Psoas muscle (tissue), 8 donors: Measurements from ENCODE around the gene LRRC26. TPM values are rescaled to one million over a fixed set of nuclear protein-coding genes. Genes with fewer than 3 reads are reported as not detected.
"Not testable (repeated sequence)": the region's sequence is repeated elsewhere in the genome, so short reads cannot be mapped to it uniquely, and the experiment has no call there.

Experiments
- ATAC-seq, 4 donors: fragments of 200-7000 bp; cut with Tn5 transposase; one replicate each; pipeline ENCODE4 v1.9.1; 2020; ENCODE audit warnings: moderate library complexity in 3 of 4, mild to moderate bottlenecking in 2 of 4
- DNase-seq, 2 donors: peaks; one replicate each; pipeline ENCODE4 v3.0.0-alpha.2; 2020
- H3K27ac ChIP-seq: fragments of 200-600 bp; one replicate; pipeline ENCODE4 v1.8.0; 2022
- H3K27me3 ChIP-seq, 3 donors: fragments of 200-600 bp in 1 of 3; one replicate each; pipeline versions ENCODE4 v1.6.1 to v1.8.0; 2013 to 2022; ENCODE audit warnings: low read length in 2 of 3, mild to moderate bottlenecking in 2 of 3, moderate library complexity in 1 of 3; ENCODE audit not compliant: insufficient read depth in 3 of 3
- H3K36me3 ChIP-seq, 2 donors: fragments of 200-600 bp in 1 of 2; one replicate each; pipeline versions ENCODE4 v1.6.1 to v1.8.0; 2013 to 2022; ENCODE audit warnings: low read depth in 1 of 2, mild to moderate bottlenecking in 1 of 2, moderate library complexity in 1 of 2; ENCODE audit not compliant: insufficient read depth in 1 of 2
- H3K4me1 ChIP-seq: fragments of 200-600 bp; one replicate; pipeline ENCODE4 v1.8.0; 2022
- H3K4me3 ChIP-seq: fragments of 200-600 bp; one replicate; pipeline ENCODE4 v1.8.0; 2022; ENCODE audit warnings: mild to moderate bottlenecking
- H3K9me3 ChIP-seq: fragments of 200-600 bp; one replicate; pipeline ENCODE4 v1.8.0; 2022
- CTCF ChIP-seq: fragments of 200-600 bp; IDR thresholded peaks from one replicate; pipeline ENCODE4 v1.8.0; 2022; ENCODE audit warnings: antibody characterized with exemption
- WGBS, 3 donors: extraction: QIAGEN DNeasy Blood & Tissue Kit; methylation state at CpG; one replicate each; pipeline versions ENCODE4 v1.1.6 to v1.1.7; 2013; 5-methylcytosine and 5-hydroxymethylcytosine counted together
- intact Hi-C, 2 donors: fragments of 100-400 bp; cut with DNase I; formaldehyde crosslinking; loops; one replicate each; pipeline versions ENCODE4 v1.11.0 to v1.14.2; 2022
- polyA plus RNA-seq, 3 donors: library from polyadenylated mRNA; stranded (reverse); fragments of 200-250 nt; gene quantifications; one replicate each; pipeline ENCODE4 v1.2.3, GENCODE V29; 2013
- total RNA-seq, 4 donors: library from RNA; stranded (reverse); fragmentation: NEBNext Ultra II Directional in 2 of 4; extraction: Animal tissue kit (Norgen Biotek cat#: 25700) in 2 of 4; gene quantifications; one replicate each; pipeline versions ENCODE4 v1.2.1 to v1.2.4, GENCODE V29; 2021 to 2023
- donor health status: healthy with polysubstance abuse.
- donor health status: DM: no; HTN: no; CAD: no; lungs with moderate emphysema.
- donor health status: Bipolar disorder and iron deficiency.
- donor health status: healthy.
- donor health status: DM: yes; HTN: yes; CAD: no.
- donor health status: DM: no; HTN: no; CAD: no.
- donor health status: DM: no; HTN: no; CAD: no.
- donor health status: DM: yes; HTN: yes; CAD: no.

Gene LRRC26
- total and polyA plus RNA-seq, 7 donors = not detected

- ATAC-seq (no peak), DNase-seq (no peak)
- TF ChIP-seq CTCF = no peak
- Histone ChIP-seq H3K36me3 (no peaks in the 10 kb centered on the region), H3K27ac (no peak overlapping the region), H3K4me3 (no peak overlapping the region), H3K9me3 (no peaks in the 10 kb centered on the region), H3K27me3 (peaks cover 0 to 98% (median 45%) of the 10 kb centered on the region in 3 donors), H3K4me1 (no peaks in the 10 kb centered on the region)
- WGBS, 3 donors = 5 to 8% (median 5%) methylated on average over 25 of the region's 25 CpGs
- intact Hi-C loops = no loop called here
Measured at GRCh38 chr9:137138058-137138721, 31.7 kb downstream of the LRRC26 start.

GRCh38 chr9:137136881-137137607 is 32.8 kb downstream of the LRRC26 start:
- no peak for DNase-seq
- Histone ChIP-seq H3K4me1 (no peaks in the 10 kb centered on the region), H3K27ac (no peak overlapping the region), H3K9me3 (no peaks in the 10 kb centered on the region), H3K27me3 (peaks cover 0 to 93% (median 44%) of the 10 kb centered on the region in 3 donors), H3K36me3 (no peaks in the 10 kb centered on the region), H3K4me3 (no peak overlapping the region)
- intact Hi-C loops = no loop called here
- TF ChIP-seq CTCF = no peak
- no peak for ATAC-seq
- WGBS, 3 donors = 30 to 33% (median 32%) methylated on average over 21 to 23 of the region's 23 CpGs

GRCh38 chr9:137136261-137136880 is 33.5 kb downstream of the LRRC26 start:
- Histone ChIP-seq H3K4me1 (no peaks in the 10 kb centered on the region), H3K27ac (no peak overlapping the region), H3K9me3 (no peaks in the 10 kb centered on the region), H3K36me3 (no peaks in the 10 kb centered on the region), H3K4me3 (no peak overlapping the region), H3K27me3 (peaks cover 0 to 87% (median 41%) of the 10 kb centered on the region in 3 donors)
- no peak for TF ChIP-seq CTCF
- ATAC-seq (no peak), DNase-seq (no peak)
- 7 to 11% (median 10%) methylated on average over 25 to 27 of the region's 27 CpGs for WGBS, 3 donors
- intact Hi-C loops = no loop called here

GRCh38 chr9:137135154-137135553 is 34.7 kb downstream of the LRRC26 start:
- peaks cover 0 to 87% (median 38%) of the 10 kb centered on the region in 3 donors for H3K27me3 ChIP-seq
- DNase-seq, ATAC-seq, H3K36me3 ChIP-seq, intact Hi-C loops, H3K4me1 ChIP-seq, H3K4me3 ChIP-seq, H3K9me3 ChIP-seq, H3K27ac ChIP-seq: not testable (repeated sequence)
- WGBS, 3 donors = 78 to 84% (median 80%) methylated on average over 9 of the region's 9 CpGs

- no peak overlapping the region for H3K4me3 ChIP-seq
- DNase-seq (no peak), ATAC-seq (no peak)
- intact Hi-C loops = no loop called here
- no peaks in the 10 kb centered on the region for H3K4me1 ChIP-seq
- H3K27ac ChIP-seq = no peak overlapping the region
- H3K36me3 ChIP-seq = no peaks in the 10 kb centered on the region
- peaks cover 0 to 79% (median 30%) of the 10 kb centered on the region in 3 donors for H3K27me3 ChIP-seq
- no peak for TF ChIP-seq CTCF
- WGBS, 3 donors = 74 to 82% (median 79%) methylated on average over 4 of the region's 4 CpGs
- no peaks in the 10 kb centered on the region for H3K9me3 ChIP-seq
Measured at GRCh38 chr9:137134191-137134590, 35.7 kb downstream of the LRRC26 start.
